IPS-20b (cell line): ENCODE data around the gene POLD2.

Experiments used
- H3K27ac ChIP-seq: one replicate; pipeline ENCODE4 v1.5.1; 2013; ENCODE audit warnings: low read length
- H3K27me3 ChIP-seq: 2 replicates; pipeline ENCODE4 v1.6.1; 2013; ENCODE audit warnings: mild to moderate bottlenecking, low read length, inconsistent platforms; ENCODE audit not compliant: insufficient read depth
- H3K36me3 ChIP-seq: 2 replicates; pipeline ENCODE4 v1.6.1; 2013; ENCODE audit warnings: low read depth, mild to moderate bottlenecking, inconsistent platforms, low read length, moderate library complexity; ENCODE audit not compliant: insufficient read depth
- H3K4me1 ChIP-seq: 2 replicates; pipeline ENCODE4 v1.6.1; 2013; ENCODE audit warnings: mild to moderate bottlenecking, control low read depth, inconsistent platforms, low read length, moderate library complexity; ENCODE audit not compliant: insufficient read depth
- H3K4me3 ChIP-seq: 2 replicates; pipeline ENCODE4 v1.5.1; 2013; ENCODE audit warnings: mild to moderate bottlenecking, low read length, inconsistent platforms
- H3K9ac ChIP-seq: 2 replicates; pipeline ENCODE4 v1.6.1; 2013; ENCODE audit warnings: low read depth, mild to moderate bottlenecking, inconsistent platforms, low read length, moderate library complexity
- H3K9me3 ChIP-seq: 2 replicates; pipeline ENCODE4 v1.6.1; 2013; ENCODE audit warnings: mild to moderate bottlenecking, low read depth, low read length, inconsistent platforms; ENCODE audit not compliant: insufficient read depth

Gene POLD2

GRCh38 chr7:44150466-44150832 lies 27.1 kb upstream of the POLD2 start:
- Histone ChIP-seq H3K27ac (no peak overlapping the region), H3K9me3 (no peaks in the 10 kb centered on the region), H3K27me3 (peaks cover 23% of the 10 kb centered on the region), H3K36me3 (no peaks in the 10 kb centered on the region), H3K9ac (no peak overlapping the region), H3K4me1 (peaks cover 6% of the 10 kb centered on the region; the same call in 1 of the 2 replicates), H3K4me3 (no peak overlapping the region)

DNA sequence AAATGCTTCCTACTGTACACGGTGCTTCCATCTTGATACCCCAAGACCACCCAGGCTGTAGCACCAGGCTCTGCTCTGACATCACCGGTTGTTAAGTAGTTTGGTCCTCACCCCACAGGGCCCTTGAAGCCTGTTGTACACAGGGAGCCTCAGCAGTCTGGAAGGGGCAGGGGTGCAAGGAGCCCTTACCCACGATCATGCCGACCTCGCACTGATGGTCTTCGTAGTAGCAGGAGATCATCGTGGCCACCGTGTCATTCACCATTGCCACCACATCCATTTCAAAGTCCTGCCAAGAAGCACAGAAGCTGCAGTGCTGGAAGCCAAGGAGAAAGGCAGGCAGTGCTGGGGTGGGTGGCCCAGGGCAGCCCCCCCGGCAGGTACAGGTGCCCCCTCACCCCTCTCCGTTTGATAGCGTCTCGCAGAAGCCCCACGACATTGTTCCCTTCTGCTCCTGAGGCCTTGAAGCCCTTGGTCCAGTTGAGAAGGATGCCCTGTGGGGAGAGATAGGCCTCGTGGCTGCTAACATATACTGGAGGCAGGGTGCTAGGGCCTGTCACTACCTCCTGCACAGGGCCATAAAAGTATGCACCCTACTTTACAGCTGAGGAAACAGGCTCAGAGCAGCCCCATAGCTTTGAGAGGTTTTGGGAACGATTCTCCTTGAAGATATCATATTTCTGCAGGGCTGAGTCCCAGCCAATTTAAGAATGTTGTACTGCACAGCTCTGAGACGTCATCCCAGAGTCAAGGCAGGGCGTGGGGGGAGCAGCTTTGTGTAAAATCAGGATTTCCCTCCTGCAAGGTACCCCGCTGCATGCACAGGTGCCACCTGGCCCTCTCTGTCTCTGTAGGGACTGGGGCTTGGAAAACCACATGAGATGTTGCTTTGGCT lies 26.5 kb upstream of the POLD2 start:
- Histone ChIP-seq H3K27ac (no peak overlapping the region), H3K4me3 (no peak overlapping the region), H3K27me3 (peaks cover 29% of the 10 kb centered on the region), H3K4me1 (peaks cover 6% of the 10 kb centered on the region; the same call in 1 of the 2 replicates), H3K36me3 (no peaks in the 10 kb centered on the region), H3K9me3 (no peaks in the 10 kb centered on the region), H3K9ac (no peak overlapping the region)

DNA sequence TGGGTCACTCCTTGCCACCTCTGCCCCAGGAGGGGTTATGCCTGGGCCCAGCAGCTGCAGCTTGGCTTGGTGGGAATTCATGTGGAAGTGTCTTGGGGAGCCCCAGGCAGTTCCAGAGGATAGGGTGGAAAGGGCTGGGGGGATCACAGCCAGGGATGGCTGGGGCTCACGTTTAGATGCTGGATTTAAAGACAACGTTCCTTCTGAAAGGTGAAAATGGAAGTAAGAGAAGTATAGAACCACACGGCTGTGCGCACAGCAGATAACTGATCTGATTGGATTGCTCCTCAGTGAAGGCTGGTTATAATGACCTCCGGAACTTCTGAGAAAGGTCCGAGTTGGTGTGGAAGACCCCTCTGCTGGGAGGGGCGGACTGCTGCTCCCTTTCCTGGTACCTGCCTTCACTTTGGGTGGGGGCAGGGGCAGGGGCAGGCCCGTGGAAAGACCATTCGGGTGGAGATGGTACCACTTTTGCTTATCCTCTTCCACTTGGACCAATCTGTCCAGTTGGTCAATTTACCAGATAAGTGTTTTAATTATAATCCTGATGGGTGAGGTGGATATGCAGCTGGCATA lies 25.7 kb upstream of the POLD2 start:
- no peak overlapping the region for H3K9ac ChIP-seq
- no peaks in the 10 kb centered on the region for H3K36me3 ChIP-seq
- H3K4me3 ChIP-seq: no peak overlapping the region
- H3K4me1 ChIP-seq: peaks cover 6% of the 10 kb centered on the region; the same call in 1 of the 2 replicates
- no peak overlapping the region for H3K27ac ChIP-seq
- H3K9me3 ChIP-seq: no peaks in the 10 kb centered on the region
- peaks cover 37% of the 10 kb centered on the region for H3K27me3 ChIP-seq

DNA sequence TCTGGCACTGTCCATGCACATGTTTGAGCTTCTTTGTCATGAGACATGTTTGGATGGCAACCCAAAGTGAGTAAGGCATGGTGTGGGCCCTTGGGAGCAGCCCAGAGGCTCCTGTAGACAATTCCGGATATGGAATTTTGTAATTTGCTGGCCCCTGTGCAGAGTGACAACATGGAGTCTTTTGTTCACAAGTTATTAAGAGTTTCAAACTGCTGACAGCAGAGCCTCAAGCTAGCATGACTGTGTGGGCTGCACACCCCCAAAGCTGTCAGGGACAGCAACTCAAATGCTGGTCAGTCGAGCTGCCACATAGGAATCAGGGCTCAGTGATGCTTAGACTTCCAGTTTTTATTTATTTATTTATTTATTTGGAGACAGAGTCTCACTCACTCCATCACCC lies 24.8 kb upstream of the POLD2 start:
- Histone ChIP-seq H3K4me3 (no peak overlapping the region), H3K9ac (no peak overlapping the region), H3K27me3 (peaks cover 46% of the 10 kb centered on the region), H3K36me3 (no peaks in the 10 kb centered on the region), H3K4me1 (peaks cover 6% of the 10 kb centered on the region; the same call in 1 of the 2 replicates), H3K27ac (no peak overlapping the region), H3K9me3 (no peaks in the 10 kb centered on the region)

- Histone ChIP-seq H3K36me3 (no peaks in the 10 kb centered on the region), H3K4me3 (no peak overlapping the region), H3K9me3 (no peaks in the 10 kb centered on the region), H3K27ac (no peak overlapping the region), H3K27me3 (peaks cover 46% of the 10 kb centered on the region), H3K4me1 (peaks cover 6% of the 10 kb centered on the region; the same call in 1 of the 2 replicates), H3K9ac (no peak overlapping the region)
These were observed 24.0 kb upstream of the POLD2 start for GRCh38 chr7:44147026-44147991.

DNA sequence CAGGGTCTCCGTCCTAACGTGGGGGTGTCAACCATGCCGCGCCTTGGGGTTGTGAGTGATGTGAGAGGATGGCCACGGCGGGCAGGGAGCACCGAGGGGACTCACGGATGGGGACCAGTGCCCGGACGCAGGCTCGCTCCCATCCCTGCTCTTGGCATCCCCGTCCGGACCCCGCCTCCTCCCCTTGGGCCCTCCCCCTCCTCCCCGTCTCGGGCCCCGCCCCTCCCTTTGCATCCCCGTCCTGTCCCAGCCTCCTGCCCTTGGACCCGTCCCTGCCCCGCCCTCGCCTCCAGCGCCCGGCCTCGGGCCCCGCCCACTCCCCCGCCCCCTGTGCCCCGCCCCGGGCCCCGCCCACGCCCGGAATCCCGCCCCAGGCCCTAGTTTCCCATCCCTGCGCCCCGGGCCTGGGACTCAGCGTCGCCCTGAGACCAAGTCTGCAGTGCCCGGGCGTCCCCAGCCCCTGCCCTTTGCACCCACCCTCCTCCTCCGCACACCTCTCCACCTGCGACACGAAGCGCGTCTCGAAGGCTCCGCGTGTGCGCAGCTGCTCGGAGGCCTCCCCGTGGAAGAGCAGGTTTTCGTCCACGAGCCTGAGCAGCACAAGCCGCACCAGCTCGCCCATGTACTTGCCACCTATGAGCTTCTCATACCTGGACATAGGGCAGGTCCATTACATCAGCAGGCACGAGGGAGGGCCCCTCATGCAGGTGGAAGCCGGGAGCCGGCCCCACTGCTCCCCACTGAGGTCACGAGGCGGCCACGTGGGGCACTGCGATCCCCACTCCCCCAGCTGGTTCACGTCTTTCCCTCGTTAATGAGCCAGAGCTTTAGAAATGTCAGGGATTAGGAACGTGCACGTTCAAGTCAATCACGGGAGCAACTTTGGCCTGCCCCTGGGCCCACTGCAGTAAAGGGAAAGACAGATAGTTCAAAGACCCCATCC lies 22.9 kb upstream of the POLD2 start:
- peaks cover 46% of the 10 kb centered on the region for H3K27me3 ChIP-seq
- H3K4me3 ChIP-seq: peak overlapping the region; percentile 69; the same call in 1 of the 2 replicates
- H3K9me3 ChIP-seq: no peaks in the 10 kb centered on the region
- no peak overlapping the region for H3K27ac ChIP-seq
- no peaks in the 10 kb centered on the region for H3K36me3 ChIP-seq
- no peak overlapping the region for H3K9ac ChIP-seq
- peaks cover 6% of the 10 kb centered on the region; the same call in 1 of the 2 replicates for H3K4me1 ChIP-seq

- peak overlapping the region; percentile 69; the same call in 1 of the 2 replicates for H3K4me3 ChIP-seq
- H3K9ac ChIP-seq: no peak overlapping the region
These were observed 22.2 kb upstream of the POLD2 start for GRCh38 chr7:44145479-44145968.

GRCh38 chr7:44144968-44145478 lies 21.7 kb upstream of the POLD2 start:
- peaks cover 46% of the 10 kb centered on the region for H3K27me3 ChIP-seq
- no peaks in the 10 kb centered on the region for H3K36me3 ChIP-seq
- peak overlapping the region; percentile 69; the same call in 1 of the 2 replicates for H3K4me3 ChIP-seq
- H3K4me1 ChIP-seq: peaks cover 6% of the 10 kb centered on the region; the same call in 1 of the 2 replicates
- H3K9ac ChIP-seq: no peak overlapping the region
- no peaks in the 10 kb centered on the region for H3K9me3 ChIP-seq
- no peak overlapping the region for H3K27ac ChIP-seq

More at GRCh38 chr7:44145479-44145968, 22.2 kb upstream of the POLD2 start:
- Histone ChIP-seq H3K27ac (no peak overlapping the region), H3K27me3 (peaks cover 46% of the 10 kb centered on the region), H3K4me1 (peaks cover 6% of the 10 kb centered on the region; the same call in 1 of the 2 replicates), H3K9me3 (no peaks in the 10 kb centered on the region), H3K36me3 (no peaks in the 10 kb centered on the region)

- Histone ChIP-seq H3K27me3 (peaks cover 46% of the 10 kb centered on the region), H3K4me1 (peaks cover 6% of the 10 kb centered on the region; the same call in 1 of the 2 replicates), H3K9me3 (no peaks in the 10 kb centered on the region), H3K27ac (no peak overlapping the region), H3K4me3 (no peak overlapping the region), H3K9ac (no peak overlapping the region), H3K36me3 (no peaks in the 10 kb centered on the region)
These were observed 21.1 kb upstream of the POLD2 start for GRCh38 chr7:44144426-44144967.

DNA sequence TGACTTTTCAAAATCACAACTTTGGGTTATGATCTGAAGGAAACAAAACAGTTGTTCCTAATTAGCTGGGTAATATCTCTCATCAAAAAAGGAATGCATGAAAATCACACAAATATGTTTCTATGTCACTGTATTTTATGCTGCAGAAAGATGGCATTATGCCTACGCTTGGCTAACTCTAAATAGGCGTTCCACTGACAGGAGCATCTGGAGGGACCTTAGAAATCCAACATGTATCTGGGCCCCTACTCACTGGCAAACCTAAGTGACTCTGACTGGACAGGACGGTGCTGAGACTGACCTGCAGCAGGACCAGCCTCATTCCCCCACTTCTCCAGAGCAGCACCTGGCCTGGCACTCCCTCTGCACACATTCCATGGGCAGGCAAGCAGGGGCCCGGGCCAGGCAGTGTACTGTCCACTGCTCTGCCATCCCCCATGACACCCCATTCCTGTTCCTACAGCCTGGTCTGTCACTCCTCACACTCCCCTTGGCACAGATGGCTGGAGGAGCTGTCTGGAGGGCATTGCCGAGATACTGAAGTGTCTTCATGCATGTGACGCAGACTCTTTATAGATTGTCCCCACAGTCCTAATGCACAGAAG lies 20.4 kb upstream of the POLD2 start:
- Histone ChIP-seq H3K27me3 (peaks cover 46% of the 10 kb centered on the region), H3K36me3 (no peaks in the 10 kb centered on the region), H3K27ac (no peak overlapping the region), H3K4me3 (no peak overlapping the region), H3K4me1 (peaks cover 6% of the 10 kb centered on the region; the same call in 1 of the 2 replicates), H3K9ac (no peak overlapping the region), H3K9me3 (no peaks in the 10 kb centered on the region)
